GM12873 (cell line): ENCODE measurements around the gene TRIM69.

Experiments used
- TF ChIP-seq, protein P1 (sequence below): IDR thresholded peaks from 2 replicates; pipeline ENCODE4 v1.5.1; 2012; ENCODE audit warnings: low read depth, mild to moderate bottlenecking, moderate library complexity, low read length, control low read depth; ENCODE audit not compliant: insufficient read depth; ENCODE audit errors: missing control alignments

Gene TRIM69

DNA sequence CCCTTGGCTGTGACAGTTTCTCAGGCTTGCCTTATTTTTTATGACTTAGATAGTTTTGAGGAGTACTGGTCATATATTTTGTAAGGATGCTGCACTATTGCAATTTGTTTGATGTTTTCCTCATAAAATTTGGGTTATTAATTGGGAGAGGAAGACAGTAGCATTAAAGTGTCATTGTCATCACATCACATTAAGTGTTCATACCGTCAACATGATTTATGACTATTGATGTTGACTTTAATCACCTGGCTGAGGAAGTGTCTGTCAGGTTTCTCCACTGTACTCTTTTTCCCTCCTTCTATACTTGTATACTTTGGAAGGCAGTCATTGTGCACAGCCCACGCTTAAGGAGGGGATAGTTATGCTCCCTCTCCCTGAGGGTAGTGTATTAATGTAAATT is 26.9 kb downstream of the TRIM69 start:
- TF ChIP-seq, protein P1, sequence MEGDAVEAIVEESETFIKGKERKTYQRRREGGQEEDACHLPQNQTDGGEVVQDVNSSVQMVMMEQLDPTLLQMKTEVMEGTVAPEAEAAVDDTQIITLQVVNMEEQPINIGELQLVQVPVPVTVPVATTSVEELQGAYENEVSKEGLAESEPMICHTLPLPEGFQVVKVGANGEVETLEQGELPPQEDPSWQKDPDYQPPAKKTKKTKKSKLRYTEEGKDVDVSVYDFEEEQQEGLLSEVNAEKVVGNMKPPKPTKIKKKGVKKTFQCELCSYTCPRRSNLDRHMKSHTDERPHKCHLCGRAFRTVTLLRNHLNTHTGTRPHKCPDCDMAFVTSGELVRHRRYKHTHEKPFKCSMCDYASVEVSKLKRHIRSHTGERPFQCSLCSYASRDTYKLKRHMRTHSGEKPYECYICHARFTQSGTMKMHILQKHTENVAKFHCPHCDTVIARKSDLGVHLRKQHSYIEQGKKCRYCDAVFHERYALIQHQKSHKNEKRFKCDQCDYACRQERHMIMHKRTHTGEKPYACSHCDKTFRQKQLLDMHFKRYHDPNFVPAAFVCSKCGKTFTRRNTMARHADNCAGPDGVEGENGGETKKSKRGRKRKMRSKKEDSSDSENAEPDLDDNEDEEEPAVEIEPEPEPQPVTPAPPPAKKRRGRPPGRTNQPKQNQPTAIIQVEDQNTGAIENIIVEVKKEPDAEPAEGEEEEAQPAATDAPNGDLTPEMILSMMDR, result no peak

DNA sequence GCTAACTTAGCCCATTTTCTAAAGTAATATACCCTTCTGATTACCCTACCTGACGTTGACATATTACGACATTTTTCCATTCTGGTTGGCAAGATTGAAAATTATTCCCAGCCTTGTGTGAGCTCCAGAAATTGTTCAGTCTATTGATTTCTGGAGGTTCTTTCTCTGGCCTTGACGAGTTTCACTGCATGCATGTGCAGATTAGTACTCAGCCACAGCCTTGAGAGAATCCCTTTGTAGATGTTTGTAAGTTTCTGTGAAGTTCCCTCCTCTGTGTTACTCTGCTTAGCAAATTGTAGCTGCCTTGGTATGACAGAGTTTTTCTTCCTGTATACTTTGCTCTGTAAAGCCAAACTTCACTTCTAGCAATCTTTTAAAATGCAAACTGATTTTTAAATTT is 27.5 kb downstream of the TRIM69 start:
- TF ChIP-seq, protein P1, result no peak

DNA sequence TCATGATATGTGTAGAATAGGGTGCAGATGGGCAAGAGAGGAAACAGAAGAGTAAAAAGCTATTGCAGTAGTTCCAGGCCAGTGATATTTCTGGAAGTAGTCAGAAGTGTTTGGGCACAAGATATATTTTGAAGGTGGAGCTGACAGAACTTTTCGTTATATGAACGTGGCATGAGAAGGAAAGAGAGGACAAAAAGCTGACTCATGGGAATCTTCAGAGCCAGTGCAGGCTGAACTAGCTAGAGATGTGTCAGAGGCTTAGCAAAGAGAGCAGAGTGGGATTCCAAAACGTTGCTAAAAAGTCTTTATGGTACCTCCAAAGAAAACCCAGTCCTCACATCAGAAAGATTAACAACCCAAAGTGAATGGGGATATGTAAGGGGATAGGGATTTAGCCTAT is 28.7 kb downstream of the TRIM69 start:
- TF ChIP-seq, protein P1, result no peak

DNA sequence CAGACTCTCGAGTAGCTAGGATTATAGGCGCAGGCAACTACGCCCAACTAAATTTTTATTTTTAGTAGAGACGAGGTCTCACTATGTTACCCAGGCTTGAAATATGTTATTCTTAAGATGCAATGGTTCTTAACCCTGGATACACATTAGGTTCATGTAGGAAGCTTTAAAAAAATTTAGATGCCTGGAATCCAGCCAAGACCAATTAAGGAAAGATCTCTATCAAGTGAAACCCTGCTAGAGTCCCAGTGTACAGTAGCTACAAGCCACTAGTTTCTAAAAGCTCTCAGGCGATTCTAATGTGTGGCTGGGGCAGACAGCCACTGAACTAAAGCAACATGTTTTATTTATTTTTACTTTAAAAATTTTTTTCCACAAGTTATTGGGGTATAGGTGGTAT is 33.2 kb downstream of the TRIM69 start:
- TF ChIP-seq, protein P1, result no peak

DNA sequence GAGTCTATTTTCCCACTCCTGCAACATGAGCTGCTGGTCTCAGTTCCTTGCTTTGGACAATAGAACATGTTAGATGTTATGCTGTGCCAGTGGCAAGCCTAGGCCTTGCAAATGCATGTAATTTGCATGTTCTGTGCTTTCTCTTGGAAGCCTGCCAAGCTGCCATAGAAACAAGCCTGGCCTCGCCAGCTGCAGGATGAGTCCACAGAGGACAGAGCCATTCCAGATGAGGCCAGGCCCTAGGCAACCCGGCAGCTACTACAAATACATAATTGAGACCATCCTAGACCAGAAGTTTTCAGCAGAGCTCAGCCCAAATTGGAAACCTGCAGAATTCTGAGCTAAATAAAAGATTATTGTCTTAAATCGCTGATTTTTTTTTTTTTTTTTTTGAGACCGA is 39.6 kb downstream of the TRIM69 start:
- TF ChIP-seq, protein P1, result no peak

DNA sequence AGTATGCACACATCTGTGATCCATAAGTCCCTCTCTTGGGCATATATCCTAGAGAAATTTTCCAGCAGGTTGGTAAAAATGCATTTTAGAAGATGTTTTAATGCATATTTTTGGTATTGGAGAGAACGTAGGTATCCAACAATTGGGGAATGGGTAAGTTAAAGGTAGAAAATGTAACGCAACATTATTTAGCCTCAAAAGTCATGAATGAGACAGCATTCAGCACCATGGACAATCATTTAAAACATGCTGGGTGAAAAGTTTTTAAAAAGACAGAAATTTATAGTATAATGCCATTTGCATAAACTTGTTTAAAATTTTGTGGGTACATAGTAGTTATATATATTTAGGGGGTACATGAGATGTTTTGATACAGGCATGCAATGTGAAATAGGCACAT is 43.4 kb downstream of the TRIM69 start:
- TF ChIP-seq, protein P1, result no peak

DNA sequence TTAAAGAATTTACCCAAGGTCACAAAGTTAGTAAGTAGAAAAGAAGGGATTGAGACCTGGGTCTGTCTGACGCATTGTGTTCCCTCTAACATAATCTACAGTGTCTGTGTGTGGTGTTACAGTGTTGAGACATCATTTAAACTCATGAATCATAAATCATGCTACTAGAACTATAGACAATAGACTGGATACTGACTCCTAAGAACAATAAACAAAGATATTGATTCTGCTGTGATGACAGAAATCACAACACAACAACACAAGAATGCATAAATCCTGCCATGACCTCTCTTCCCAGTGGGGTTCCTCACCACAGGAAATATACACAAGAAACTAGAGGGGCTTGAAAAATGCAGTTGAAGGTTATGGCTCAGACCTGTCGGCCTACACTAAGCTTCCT is 44.3 kb downstream of the TRIM69 start:
- TF ChIP-seq, protein P1, result no peak

DNA sequence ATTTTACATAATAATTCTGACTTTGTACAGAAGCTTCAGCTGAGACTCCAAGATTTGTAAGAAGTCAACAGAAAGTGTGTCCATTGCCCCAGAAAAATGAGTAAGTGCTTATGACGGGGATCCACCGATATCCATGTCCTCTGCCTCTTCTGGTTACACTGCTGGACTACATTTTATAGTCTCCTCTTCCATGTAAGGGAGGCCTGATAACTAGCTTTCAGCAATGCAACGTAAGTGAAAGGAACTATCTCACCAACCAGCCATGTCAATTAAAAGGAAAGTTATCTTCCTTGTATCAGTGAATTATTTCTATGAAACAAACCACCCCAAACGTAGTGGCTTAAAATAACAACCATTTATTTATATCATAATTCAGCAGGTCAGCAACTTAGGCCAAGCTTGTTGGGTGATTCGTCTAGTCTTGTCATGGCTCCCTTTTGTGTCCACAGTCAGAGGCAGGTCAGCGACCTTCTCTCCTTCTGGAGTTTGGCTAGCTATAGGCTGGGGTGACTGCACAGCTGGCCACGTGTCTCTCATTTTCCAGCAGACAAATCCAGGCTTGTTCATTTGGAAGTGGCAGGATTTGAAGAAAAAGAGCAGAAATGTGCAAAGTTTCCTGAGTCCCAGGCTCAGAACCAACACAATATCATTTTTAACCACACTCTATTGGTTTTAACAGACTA is 44.9 kb downstream of the TRIM69 start:
- TF ChIP-seq, protein P1, result no peak
